Measurements from ENCODE around the gene GMEB2.
"Not testable (repeated sequence)": the region's sequence is repeated elsewhere in the genome, so short reads cannot be mapped to it uniquely, and the experiment has no call there.

Gene GMEB2

DNA sequence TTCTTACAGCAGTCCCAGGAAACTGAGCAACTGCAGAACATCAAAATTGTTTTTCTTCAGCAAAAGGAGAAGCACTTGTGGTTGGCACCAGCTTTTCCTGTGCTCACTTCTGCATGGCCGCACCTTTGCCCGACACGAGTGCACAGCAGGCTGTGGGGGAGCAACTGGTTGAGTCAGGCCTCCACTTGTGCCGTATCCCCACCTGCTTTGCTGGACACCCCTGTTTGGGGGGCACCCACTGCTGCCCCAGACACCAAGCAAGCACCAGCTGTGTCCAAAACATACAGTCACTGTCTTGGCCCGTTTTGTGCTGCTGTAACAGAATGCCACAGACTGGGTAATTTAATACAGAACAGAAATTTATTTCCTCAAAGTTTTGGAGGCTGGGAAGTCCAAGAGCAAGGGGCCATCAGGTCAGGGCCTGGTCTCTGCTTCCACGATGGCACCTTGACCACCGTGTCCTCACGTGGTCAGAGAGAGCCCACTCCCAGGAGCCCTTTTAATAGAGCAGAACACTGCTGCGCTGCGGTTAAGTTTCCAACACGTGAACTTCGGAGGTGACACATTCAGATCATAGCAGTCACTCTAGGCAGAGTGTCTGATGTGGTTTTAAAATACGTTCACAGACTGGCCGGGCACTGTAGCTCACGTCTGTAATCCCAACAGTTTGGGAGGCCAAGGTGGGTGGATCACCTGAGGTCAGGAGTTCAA is 8.7 kb upstream of the GMEB2 start:
- DNase-seq: peak; percentile 89

DNA sequence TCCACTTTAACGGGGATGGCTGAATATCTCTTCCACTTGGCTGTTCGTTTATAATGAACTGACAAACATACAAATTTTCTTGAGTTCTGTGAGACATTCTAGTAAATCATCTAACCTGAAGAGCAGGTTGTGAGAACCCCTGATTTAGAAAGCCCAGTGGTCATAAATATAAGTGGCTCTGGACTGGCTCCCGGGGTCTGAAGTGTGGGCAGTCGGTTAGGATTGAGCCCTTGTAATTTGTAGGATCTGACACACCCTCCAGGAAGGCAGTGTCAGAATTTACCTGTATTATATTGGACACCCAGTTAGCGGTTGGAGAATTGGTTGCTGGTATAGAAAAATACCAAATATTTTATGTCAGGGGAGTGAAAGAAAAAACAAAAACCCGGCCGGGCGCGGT is 6.8 kb upstream of the GMEB2 start:
- no peak for DNase-seq

DNA sequence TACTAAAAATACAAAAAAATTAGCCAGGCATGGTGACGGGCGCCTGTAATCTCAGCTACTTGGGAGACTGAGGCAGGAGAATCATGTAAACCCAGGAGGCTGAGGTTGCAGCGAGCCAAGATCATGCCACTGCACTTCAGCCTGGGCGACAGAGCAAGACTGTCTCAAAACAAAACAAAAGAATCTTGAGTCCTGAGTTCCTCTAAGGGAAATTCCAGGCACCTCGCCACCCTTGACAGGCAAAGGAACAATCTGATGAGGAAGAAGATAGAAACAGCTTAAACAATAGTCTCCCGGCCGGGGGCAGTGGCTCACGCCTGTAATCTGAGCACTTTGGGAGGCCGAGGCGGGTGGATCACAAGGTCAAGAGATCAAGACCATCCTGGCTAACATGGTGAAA is 4.5 kb upstream of the GMEB2 start:
- not testable (repeated sequence) for DNase-seq

DNA sequence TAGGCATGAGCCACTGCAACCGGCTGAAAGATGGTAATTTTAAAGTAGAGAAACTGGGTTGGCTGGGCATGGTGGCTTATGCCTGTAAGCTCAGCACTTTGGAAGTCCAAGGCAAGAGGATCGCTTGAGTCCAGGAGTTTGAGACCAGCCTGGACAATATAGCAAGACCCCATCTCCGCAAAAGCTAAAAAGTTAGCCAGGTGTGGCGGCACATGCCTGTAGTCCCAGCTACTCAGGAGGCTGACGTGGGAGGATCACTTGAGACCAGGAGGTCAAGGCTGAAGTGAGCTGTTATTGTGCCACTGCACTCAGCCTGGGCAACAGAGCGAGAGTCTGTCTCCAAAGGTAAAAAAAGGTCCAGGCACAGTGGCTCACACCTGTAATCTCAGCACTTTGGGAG is 4.1 kb upstream of the GMEB2 start:
- DNase-seq: not testable (repeated sequence)

DNA sequence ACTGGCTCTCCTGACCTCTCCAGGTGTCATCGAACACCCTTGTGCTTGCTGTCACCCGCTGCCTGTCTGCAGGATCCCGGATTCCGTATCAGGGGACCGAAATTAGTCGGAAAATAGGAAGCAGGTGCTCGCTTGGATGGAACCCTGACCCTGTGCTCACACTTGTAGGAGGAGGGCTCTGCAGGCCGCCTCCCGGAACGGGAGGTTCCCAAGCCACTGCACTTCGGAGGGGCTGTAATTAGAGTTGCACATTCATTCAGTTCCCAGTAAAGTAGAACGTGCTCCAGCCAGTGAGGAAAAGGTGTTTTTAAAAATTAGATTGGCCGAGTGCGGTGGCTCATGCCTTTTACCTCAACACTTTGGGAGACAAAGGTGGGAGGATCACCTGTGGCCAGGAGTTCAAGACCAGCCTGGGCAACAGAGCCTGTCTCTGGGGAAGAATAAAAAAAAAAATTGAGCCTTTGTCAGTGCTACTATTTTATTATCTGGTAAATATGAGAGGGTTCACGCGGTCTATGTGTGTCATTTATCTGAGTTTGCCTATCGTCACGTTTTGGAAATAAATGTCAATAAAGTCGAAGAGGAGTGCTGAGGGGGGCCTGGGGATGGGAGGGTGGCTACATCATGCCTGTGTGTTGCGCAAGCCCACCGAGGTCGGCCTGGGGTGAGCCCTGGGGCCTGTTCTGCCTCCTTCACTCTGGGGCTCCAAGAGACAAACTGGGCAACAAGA is 1.5 kb upstream of the GMEB2 start:
- peak; percentile 86 for DNase-seq

DNA sequence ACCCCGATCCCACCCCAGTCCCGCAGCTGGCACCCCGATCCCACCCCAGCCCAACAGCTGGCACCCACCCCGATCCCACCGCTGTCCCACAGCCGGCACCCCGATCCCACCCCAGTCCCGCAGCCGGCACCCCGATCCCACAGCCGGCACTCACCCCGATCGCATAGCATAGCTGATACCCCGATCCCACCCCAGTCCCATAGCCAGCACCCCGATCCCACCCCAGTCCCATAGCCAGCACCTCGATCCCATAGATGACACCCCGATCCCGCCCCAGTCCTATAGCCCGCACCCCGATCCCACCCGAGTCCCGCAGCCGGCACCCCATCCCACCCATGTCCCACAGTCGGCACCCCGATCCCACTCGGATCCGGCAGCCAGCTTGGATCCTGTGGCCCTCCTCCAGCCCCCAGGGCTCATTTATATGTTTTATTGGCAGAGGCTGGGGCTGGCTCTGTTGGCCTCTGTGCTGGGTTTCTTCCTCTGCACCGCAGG is 897 bp upstream of the GMEB2 start:
- no peak for DNase-seq

DNA sequence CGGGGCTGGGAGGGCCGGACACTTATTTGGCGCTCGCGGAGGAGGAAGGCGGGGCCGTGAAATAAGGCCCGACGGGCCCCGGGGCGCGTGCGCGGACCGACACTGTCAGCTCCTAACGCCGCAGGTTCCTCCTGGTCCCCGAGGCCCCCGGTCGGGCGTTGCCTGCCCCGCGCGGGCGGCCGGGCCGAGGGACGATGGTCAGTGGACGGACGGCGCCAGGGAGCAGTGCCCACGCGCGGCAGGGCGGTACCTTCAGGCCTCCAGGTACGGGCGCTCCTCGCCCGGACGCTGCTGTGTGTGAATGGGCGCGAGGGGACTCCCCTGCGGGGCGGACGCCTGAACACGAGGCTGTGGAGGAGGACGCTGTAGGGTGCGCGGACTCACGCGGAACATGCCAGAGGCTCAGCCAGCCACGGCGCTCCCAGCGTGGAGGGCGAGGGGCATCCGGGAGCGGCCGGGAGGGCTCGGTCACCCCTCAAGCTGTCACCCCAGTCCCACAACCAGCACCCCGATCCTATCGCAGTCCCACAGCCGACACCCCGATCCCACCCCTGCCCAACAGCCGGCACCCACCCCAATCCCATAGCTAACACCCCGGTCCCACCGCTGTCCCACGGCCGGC is 339 bp upstream of the GMEB2 start:
- DNase-seq: peak; percentile 98

DNA sequence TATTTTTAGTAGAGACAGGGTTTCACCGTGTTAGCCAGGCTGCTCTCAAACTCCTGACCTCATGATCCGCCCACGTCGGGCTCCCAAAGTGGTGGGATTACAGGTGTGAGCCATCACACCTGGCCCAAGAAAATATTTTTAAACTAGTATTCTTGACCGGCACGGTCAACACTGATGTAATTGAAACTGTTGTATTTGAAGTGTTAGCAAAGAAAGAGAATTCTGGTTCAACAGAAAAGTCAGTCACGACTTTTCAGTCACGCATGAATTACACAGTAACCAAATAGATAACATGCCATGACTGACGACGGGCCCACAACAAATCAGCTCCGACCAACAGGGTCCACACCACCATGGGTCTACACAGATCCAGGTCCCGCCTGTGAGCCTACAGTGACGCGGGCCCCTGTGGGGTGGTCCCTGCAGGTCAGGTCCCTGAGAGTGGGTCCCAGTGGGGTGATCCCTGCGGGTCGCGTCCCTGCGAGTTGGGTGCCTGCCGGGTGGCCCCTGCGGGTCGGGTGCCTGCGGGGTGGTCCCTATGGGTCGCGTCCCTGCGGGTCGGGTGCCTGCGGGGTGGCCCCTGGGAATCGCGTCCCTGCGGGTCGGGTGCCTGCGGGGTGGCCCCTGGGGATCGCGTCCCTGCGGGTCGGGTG is 1.0 kb downstream of the GMEB2 start:
- DNase-seq: peak; percentile 72

DNA sequence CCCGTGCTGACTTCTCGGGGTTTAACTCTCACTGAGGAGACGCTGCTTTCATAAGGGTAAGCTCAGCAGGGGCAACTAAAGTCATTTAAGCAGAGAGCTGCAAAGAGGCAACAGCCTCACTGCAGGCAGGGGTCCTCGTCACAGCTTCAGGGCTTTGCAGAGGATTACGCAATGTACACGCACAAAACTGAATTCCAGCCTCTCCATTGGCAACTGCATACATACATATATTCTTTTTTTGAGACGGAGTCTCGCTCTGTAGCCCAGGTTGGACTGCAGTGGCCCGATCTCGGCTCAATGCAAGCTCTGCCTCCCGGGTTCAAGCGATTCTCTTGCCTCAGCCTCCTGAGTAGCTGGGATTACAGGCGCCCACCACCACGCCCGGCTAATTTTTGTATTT is 2.4 kb downstream of the GMEB2 start:
- DNase-seq: no peak

DNA sequence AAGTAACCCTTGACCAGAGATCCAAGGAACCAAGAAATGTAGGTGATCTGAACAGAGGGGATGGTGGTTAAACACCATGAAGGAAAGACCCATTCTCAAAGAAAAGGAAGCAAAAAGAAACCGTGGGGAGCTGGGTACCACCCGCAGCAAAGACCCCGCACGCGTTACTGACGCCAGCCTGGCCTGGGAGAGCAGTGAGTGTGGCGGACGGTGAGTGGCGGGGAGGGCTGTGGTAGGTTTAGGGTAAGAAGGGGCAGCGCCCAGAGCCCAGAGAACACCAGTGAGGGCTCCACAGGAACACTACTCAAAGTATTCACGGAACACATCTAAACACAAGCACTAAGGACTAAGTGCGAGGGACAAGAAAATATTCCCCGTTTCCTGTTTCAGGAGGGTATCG is 4.2 kb downstream of the GMEB2 start:
- no peak for DNase-seq

DNA sequence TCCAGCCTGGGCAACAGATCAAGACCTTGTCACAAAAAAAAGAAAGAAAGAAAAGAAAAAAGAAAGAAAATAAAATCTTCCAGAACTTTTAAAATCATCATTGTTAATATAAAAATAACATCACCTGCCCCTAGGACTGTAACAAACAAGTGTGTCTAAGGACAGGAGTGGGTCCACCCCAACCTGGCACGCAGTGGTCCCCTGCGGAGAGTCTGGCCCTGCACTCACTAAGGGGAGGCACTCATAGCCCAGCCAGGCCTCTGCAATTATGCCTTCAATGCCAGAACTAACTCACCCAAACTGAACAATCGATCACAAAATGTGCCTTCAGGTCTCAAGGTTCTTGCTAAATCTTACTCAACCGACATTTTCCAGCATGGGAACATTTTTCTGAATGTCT is 4.8 kb downstream of the GMEB2 start:
- no peak for DNase-seq

DNA sequence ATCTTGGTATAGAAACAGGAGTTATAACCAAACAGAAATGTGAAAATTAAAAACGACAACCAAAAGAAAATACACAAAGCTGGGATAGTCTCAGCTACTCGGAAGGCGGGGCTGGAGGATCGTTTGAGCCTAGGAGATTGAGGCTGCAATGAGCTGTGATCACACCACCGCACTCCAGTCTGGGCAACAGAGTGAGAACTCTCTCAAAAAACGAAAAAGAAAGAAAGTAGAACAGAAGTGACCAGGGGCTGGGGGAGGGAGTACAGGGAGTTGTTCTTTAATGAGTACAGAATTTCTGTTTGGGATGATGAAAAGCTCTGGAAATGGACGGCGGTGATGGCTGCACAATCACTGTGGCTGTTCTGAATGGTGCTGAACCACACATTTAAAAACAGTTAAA is 5.9 kb downstream of the GMEB2 start:
- DNase-seq: no peak

DNA sequence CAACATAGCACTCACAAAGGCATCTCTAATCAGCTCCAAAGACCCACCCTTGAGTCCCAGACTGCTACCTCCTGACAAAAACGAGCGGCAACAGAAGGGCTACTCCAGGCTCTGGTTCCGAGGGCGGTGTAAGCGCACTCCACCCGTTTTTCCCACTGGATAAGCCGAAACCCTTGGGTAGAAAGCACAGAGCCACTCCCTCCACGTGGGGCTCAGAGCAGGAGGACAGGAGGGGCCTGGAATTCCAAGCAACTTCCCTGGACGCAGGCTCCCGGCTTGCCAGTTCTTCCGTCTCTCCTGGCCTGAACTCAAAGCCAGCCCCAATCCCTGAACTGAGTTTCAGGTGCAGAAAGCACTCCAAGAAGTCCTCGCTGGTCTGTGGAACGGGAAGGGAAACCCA is 7.4 kb downstream of the GMEB2 start:
- no peak for DNase-seq

DNA sequence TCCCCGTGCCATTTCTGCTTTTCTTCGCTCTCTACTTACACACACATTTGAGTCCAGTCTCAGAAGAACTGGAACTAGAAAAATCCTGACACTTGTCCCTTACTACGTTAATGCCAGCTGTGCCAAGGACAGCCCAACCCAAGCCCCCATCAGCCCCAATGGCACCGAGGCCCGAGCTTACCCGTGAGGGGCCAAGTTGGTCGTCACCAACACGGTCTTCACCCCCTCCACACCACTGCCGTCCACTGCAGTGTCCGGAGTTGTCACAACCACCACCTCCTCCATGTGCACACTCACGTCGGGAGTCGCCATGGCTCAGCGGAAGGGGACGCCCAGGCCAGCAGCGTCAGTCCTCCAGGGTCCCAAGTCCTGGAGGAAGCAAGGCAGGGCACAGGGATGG is 7.8 kb downstream of the GMEB2 start:
- no peak for DNase-seq

DNA sequence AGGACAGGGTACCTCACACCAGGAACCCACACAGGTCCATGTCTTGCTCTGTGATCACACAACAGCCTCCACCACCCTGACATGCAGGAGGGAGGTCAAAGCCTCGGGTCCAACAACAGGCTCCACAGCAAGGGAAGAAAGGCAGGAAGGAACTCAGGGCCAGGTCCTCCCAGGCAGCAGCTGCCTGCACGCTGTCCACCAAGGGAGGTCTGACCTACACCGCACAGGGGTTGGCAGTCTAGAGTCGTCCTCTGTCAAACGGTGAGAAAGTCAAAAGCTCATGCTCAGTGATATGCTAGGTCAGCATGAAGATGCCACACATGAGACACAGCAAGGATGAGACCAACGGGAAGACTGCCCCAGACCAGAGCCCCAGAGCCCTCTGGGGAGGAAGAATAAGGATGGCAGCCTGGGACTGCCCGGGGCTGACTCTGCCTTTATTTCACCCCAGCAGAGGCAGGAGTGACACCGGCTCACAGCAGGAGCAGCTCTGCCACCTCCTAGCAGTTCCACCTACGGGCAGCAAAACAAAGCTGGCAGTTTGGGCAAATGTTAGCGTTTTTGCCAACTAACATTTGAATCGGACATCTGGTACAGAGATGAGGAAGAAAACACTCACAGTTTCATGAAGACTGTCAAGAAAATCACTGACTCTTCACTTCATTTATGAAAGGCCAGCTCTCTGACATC is 8.5 kb downstream of the GMEB2 start:
- DNase-seq: no peak

DNA sequence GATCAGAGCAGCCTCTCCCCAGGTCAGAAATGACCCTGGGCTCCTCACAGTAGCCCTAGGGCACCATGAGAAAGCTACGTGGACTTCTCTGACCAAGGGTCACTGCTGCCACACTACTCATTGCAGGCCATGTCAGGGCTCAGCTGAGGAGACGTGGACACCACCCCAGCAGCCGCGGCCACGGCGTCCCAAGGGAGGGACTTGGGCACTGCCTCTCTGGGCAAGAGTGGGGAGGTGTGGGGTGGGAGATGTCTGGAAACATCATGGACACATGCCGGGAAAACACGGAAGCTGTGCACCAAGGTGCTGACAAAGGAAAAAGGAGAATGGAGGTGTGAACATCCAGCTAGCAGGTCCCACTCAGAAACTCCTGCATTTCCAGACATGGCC is 9.0 kb downstream of the GMEB2 start:
- DNase-seq: no peak

DNA sequence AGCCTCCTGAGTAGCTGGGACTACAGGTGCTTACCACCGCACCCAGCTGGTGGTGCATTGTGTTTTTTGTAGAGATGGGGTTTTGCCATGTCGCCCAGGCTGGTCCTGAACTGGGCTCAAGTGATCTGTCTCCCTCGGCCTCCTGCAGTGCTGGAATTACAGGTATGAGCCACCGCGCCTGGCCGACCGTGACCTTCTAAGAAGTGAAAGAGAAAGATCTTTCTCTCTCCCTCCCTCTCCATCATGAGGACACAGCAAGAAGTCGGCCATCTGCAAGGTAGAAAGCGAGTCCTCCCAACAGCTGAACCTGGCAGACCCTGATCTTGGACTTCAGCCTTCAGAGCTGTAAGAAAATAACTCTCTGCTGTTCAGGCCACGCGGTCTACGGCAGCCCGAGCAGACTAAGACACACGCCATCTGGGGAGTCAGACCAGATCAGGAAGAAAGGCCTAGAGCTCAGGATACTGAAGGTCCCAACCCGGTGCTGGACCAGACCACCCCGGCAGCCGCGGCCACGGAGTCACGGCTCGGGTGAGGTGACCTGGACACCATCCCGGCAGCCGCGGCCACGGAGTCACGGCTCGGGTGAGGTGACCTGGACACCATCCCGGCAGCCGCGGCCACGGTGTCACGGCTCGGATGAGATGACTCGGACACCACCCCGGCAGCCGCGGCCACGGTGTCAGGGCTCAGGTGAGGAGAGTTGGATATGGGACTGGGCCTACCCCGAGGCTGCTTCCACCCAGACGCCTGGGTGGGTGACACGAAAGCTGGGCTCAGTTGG is 9.6 kb downstream of the GMEB2 start:
- no peak for DNase-seq

DNA sequence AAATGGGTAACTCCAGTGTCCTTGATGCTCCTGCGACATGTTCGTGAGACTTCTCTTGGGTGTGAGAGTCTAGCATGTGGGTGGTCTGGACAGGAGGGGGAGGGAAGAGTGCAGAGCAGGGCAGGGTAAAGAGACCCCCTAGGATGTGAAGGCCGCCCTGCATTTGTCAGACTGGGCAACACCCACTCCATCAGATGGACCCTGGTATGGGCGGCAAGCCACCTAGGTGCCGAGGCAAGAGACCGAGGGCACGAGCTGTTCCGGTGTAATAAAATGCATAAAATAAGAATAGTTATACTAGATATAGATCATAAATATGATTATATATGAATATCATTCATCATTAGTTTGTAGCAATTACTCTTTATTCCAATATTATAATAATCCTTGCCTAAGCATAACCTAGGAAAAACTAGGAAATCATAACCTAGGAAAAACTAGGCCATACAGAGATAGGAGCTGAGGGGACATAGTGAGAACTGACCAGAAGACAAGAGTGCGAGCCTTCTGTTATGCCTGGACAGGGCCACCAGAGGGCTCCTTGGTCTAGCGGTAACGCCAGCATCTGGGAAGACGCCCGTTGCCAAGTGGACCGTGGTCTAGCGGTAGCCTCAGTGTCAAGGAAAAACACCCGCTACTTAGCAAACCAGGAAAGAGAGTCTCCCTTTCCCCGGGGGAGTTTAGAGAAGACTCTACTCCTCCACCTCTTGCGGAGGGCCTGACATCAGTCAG is 12.9 kb downstream of the GMEB2 start:
- not testable (repeated sequence) for DNase-seq

DNA sequence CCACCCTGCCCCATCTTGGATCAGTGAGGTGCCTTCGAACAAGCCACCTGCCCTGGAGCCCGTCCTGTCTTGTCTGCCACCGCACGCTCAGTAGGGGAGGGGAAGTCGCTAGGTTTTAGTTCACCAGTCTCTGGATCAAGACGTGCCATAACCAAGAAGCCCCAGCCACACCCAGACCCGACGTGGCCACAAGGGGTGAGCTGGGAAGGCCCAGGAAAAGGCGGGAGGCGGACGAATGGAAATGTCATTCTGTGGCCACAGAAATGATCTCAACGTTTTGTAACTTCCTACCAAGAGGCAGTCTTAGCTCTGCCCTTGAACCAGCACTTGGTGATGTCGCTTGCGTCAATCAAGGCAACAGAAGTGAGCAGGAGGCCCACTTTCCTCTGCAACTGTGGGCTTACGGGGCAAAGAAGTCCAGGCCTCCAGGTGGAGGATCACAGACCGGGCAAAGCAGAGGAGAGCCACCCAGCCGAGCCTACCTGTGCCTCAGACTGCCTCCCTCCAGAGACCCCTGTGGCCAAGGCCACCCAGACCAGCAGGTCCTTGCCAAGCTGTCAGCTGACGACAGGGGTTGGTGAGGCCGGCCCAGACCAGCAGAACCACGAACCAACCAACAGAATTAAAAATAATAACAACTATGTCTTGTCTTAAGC is 14.5 kb downstream of the GMEB2 start:
- DNase-seq: peak; percentile 56

DNA sequence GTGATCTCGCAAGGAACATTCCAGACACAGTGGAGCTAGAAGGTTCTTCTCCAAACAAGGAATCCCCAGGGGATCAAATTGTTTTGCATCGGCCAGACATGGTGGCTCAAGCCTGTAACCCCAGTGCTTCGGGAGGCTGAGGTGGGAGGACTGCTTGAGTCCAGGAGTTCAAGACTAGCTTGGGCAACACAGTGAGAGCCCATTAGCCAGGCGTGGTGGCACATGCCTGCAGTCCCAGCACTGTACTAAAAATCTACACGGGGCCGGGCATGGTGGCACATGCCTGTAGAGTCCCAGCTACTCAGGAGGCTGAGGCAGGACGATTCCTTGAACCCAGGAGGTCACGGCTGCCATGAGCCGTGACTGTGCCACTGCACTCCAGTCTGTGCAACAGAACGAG is 15.3 kb downstream of the GMEB2 start:
- DNase-seq: no peak

Data from activated effector memory CD4-positive, alpha-beta T cell treated with anti-CD3 and anti-CD28 coated beads, Interleukin-2, amount 50 U/mL, for 16 hours (primary cell).